HG03571 (cell line): ENCODE data around the gene EGFLAM.
A peak's percentile ranks its signal among the peaks of the same experiment; 100 is the strongest.

Source experiments
- ATAC-seq: cut with Tn5 transposase; IDR thresholded peaks from one replicate; pipeline ENCODE4 v1.9.1; 2021; ENCODE audit not compliant: unreplicated experiment

Gene EGFLAM

DNA sequence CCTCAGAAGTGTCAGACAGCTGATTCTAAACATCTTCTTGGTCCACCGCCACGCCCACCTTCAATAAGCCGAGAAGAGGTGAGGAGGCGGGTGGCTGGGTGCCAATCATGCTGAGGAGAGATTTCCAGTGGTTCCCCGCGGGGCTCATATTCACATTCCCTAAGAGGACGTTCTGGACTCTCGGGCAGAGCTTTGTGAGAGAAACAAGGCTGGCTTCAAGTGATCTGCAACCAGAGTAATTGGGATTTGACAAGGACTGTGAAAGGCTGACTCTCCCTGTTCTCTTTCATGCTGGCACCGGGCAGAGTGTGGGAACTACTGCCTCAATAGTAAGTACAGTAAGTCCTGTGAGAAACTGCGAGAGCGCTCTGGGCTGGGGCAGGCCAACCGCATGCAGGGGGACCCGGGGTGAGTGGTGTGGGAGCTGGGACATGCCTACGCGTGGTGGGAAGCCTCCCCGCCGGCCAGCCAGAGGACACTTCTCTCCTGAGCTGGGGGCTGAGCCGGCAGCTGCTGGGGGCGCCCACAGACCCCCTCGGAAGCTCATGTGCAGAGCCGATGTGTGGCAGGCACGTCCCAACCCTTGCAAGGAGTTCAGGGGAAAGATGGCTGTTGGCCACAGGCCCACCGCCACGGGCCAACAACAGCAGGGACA lies 187.1 kb downstream of the EGFLAM start:
- ATAC-seq, result no peak

DNA sequence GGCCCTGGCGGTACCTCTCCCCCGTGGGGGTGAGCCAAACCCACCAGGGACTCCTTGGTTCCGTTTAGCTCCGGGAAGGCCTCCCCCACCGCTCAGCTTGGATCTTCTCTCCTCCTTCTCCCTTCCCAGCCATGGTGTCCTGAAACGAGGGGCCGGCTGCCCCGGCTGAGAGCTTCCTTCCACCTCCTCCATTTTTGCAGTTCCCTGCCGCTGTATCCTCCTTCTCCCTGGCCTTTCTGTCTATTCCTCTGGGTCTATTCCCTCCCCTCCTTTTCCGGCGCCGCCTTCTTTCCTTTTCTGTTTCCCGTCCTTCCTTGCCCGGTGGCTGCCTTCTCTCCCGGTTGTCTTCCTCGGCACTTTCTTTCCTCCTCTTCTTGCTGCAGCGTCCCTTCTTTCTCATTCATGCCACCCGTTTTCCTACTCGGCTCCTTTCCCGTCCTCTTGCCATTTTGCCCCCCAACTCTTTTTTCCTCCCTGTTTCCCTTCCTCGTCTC lies 187.7 kb downstream of the EGFLAM start:
- ATAC-seq, result no peak

DNA sequence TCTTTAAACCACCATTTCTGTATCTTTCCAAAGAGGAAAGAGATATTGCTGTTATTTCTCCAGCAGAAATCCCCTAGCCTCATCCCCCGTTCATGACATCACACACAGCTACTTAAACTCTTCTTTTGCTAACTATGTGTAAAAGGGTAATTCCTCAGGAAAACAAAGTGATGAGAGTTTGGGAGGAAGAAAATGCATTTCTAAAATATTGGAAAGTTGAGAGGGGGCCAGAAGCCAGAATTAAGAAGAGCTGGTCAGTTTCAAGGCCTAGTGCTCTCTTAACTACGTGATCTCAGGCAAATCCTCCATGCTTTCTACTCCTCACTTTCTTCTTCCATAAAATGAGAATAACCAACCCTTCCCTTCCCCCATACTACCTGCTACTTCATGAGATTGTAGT lies 188.7 kb downstream of the EGFLAM start:
- ATAC-seq, result no peak

DNA sequence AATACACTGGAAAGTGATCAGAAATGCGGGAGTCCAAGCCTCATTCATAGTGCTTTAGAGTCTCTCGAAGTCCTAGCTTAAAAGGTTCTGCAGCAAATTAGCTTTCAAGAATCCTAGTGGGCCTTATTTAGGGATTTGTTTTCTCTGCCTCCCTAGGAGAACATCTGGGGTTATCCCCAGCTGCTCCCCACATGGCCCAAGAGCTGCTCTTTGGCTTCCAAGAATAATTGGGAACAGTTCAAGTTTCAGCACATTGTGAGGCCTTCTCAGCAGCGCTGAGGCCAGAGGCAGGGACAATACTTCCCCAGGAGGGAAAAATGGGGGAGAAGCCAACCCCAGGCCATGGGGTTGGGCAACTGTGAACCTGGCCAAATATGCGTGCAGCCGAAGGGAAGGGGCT lies 189.4 kb downstream of the EGFLAM start:
- ATAC-seq, result no peak

DNA sequence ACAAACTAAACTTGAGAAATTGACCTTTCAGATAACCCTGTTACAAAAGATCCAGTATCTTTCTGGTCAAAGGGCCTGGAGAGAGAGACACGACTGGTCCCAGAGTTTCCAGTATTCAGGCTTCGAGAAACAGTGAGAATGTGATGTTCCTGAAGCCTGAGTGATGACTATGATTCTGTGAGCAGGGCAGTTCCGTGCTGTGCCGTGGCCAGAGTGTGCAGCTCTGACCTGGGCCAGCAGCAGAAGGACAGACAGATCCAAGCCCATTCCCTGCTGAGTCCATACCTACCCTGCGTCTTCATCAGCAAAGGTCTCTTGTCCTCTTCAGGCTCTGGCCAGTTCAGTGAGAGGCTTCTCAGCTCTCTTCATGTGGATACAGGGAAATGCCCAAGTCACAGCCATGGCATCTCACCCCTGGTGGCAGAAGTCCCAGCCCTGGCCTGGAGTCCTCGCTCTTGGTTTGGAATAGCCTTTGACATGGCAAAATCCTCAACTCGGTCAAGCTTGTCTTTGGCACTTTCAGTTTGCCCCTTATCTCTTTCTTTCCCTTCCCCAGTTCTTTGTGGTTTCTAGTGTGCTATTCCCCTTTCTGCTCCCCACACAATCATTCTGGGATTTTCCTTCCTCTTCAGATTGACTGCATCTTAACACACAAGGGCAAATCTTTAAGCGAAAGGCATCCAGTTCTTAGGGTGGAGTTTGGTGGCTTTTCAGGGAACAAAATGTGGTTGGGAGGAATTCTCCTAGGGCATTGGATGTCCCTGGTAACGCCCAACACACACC lies 190.4 kb downstream of the EGFLAM start:
- ATAC-seq, result no peak

DNA sequence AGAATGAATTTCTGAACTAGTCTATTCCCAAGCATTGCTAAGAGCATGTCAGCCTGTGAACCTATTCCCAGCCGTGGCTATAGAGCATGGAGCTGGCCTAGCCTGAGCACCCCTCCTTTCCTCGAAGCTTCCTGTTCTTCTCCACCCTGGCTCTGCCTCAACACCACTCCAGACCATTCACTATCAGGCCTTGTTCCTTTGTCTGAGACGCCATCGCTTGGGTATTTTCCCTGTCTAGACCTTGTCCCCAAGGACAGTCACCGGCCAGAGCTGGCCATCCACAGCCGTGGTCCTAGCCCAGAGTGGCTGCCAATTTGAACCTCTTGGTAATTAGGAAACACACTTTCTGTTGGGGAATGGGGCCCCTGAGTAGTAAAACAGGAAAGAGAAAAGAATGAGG lies 192.3 kb downstream of the EGFLAM start:
- ATAC-seq, result no peak

DNA sequence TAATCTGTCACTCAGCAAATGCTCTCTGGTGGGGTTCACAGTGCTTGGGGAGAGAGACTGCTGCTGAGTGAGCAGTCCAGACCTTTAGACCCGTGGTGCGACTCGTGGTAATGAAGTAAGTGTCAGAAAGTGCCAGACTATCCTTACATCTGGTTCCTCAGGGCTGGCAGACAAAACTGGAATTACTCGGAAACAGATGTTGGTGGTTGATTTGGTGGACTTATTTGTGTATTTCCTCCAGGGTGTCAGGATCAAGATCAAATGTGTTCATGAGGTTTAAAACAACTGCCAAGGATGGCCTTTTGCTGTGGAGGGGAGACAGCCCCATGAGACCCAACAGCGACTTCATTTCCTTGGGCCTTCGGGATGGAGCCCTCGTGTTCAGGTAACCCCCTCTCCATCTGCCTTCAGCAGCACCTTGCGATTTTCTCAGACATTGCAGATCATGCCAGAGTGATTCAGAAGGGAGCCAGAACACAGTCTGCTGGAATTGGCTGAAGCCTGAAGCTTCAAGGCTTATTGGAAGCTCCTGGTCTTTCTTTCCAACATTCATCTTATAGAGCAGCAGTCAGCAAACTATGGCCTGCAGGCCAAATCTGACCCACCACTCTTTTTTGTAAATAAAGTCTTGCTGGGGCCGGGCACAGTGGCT lies 192.8 kb downstream of the EGFLAM start:
- ATAC-seq, result no peak

DNA sequence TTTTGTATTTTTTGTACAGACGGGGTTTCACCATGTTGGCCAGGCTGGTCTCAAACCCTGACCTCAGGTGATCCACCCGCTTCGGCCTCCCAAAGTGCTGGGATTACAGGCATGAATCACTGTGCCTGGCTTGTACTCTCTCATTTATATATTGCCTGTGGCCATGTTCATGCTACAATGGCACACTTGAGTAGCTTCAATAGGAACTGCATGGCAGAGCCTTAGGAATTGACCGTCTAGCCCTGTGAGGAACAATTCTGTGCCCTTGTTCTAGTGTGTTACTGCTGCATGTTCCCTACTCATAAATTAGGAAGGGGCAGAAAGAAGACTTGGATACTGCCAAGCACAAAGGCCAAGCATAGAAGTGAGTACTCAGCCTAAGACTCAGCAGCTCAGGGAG lies 193.8 kb downstream of the EGFLAM start:
- no peak for ATAC-seq

DNA sequence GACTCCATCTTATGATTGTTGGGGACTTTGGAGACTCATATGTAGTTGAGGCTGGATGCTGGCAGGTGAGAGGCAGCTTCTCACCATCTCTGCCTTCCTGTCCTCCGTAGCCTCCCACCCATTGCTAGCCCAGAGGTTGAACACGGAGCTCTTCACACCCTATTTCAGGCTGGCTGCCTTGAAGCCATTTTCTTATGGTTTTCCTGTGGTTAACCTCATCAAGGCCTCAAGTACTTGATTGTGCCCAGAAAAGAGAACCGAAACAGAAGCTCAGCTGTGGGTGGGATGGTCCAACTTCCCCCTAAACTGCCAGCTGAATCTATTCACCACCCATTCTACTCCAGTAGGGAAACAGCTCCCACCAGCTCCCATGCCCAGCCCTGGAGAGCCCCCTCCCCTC lies 195.1 kb downstream of the EGFLAM start:
- ATAC-seq, result peak; percentile 97

DNA sequence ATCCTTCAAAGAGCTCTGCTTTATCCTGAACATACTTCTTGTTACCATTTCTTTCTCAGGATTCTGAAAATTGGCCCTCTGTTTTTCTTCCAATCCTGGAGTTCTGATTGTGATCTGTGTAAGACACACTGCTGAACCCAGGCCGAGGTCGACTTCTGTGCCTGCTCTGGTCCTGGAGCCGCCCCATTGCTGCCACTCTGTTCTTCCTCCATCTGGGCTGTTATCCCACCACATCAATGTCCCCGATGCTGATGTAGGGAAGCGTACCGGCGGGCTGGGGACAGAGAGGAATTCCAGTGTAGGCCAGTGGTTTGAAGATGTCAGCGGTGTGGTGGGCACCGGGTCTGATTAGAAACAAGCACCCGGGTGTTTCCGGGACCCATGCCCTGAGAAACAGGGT lies 195.6 kb downstream of the EGFLAM start:
- no peak for ATAC-seq

DNA sequence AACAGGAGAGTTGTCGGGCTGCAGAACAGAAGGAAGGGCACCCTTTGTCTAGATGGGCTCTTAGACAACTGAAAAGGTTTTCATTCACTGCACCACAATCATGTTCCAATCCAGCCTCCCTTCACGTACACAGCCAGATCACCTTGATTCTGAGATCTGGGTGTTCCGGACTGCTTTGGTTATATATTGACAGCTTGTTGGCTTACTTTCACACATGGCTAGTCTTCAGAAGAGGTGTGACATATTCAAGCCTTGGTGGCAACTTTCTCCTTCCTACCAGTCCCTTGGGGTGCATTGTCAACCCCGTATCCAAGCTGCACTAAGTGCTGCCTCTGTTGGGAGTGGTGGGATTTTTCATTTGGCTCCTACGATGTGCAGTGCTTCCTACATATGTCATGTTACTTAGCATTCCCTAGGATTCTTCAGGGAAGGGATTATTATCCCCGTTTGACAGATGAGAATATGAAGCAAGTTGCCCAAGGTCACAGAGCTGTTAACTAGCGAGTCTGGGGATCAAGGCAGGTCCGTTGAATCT lies 197.5 kb downstream of the EGFLAM start:
- peak; percentile 71 for ATAC-seq

DNA sequence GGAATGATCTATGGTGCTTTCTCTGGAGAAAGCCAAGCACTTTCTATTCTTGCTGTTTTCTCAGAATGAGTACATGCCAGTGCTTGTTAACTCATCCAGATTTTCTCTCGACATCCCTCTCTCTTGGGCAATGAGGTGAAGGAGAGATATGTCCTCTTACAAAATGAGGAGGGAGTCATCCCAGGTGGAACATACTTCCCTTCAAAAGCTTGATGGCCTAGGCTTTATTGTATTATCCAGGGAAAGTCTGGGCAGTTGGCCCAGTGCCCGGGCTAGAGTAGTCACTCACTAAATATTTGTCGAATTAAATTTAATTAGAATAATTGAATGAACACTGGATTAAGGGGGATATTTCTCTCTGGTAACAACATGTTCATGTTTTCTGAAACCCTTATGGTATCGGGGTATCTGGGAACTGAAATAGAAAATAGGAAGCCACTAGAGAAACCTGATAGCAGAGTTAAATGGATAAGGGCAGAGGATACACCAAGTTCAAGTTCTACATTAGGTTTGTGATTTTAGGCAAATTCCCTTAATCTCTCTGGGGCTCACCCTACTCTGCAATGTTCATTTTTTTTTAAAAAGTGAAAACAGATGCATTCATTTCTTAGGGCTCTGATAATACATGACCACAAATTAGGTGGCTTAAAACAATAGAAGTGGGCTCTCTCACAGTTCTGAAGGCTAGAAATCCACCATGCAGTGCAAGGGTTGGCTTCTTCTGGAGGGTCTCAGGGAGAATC lies 198.5 kb downstream of the EGFLAM start:
- ATAC-seq, result no peak

DNA sequence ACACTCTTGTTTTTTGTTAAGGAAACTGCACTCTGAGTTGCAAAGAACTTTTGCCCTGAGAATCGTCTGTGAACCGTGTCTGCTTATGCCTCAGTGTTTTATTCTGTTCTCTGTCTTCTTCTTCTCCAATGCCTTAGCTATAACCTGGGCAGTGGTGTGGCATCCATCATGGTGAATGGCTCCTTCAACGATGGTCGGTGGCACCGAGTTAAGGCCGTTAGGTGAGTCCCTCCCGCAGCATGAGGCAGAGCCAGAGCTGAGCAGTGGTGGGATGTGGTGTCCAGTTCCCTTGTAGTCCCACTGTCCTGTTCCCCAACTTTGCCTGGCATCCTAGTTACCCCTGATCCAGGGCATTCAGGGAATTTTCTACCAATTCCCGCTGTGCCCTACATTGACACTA lies 199.8 kb downstream of the EGFLAM start:
- ATAC-seq, result no peak

DNA sequence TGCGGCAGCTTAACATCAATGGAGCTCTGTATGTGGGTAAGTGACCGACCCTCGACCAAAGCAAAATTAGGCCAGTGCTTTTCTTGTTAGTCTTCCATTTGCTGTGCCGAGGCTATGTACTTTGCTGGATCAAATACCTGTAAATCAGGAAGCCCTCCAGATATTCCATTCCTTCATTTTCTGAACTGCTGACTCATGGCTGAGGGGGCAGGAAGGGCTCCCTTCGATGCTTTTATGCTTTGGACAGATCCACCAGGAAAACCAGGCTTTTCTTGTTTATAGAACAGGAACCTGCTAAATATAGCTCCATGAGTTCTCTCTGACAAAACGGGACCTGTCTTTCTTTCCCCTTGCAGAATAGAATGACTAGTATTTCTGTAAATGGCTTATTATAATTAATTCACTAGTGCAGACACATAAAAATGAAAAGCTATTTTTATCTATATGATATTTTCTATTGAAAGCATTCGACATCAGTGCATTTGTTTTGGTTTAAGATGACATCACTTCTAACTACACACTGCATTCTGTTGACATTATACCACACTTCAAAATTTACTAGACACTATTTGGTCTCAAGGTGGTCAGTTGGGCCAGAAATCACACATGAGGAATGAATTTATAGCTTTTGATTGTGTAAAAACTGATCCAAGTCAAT lies 204.7 kb downstream of the EGFLAM start:
- ATAC-seq, result no peak

DNA sequence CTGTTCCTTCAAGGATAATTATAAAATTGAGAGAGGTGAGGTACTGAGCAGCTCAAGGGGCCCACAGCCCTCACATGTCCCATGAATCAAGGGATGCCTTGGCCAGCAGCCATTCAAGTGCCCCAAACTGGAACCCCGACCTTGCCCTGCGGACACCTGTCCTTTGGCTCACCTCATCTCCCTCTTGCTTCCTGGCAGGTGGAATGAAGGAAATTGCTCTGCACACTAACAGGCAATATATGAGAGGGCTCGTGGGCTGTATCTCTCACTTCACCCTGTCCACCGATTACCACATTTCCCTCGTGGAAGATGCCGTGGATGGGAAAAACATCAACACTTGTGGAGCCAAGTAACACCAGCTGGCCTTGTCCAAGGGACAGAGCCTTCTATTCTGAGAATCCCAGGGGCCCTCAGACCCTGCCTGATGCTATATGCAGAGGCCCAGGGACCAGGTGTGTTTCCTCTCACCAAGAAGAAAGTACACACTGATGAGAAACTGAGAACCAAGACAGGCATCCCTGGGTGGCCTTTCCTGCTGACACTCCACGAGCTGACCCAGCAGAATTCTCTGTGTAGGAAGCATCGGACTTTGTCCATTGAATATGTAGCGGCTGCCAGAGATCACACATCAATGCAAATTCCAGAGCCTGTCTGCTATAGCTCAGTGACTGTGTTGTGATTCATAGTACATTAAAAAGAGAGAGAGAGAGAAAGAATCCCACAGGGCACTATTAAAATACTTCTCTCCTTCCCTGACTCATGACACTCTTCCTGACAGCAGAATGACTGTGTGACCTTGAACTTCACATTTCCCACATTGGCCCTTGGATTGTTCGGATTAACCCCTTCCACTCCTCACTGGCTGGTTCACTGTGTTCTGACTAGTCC lies 205.5 kb downstream of the EGFLAM start:
- ATAC-seq, result no peak

DNA sequence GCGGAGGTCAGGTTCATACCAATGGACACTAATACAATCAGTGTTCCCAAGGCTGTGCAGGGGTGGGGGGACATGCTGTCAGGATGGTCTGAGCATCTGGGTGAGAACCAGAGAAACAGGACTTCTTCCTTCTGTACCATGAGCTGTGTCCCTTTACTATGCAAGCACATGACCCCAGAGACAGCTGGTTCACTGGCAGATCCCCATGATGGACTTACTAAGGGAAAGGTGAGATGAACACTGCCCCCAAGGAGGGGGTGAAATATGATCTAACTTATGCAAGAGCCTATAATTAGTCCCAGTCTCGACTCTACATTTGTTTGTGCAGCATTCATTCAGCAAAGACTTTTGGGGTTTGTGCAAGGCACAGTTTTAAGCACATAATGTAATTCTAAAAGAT lies 206.7 kb downstream of the EGFLAM start:
- no peak for ATAC-seq

DNA sequence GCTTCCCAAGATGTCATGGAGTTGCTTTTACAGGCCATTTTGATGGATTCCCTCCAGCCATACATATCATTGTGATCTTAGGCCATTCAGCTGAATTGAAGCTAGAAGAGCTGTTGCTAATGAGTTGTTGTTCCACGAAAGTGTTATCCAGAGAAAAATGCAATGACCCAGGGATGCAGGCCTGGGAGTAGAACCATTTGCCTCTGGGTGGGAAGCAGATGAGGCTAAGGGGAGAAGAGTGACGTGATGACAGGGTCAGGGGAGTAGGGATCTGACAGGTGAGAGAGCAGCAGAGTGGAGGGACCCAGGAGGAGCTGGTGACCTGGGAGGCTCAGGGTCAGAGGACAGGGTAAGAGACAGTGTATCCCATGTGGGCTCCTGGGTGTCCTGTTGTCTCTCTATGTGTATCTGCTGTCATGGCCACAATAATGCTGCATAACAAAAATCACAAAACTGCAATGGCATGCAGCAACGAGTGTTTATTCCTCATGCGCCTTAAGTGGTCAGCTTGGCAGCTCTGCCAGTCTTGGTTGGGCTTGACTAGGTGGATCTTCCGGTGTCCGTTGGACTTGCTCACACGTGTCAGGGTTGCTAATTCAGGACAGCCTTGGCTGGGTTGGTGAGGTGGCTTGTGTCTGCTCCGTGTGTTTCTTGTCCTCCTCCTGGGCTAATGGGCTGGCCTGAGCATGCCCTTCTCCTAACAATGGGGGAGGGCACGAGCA lies 207.5 kb downstream of the EGFLAM start:
- no peak for ATAC-seq

DNA sequence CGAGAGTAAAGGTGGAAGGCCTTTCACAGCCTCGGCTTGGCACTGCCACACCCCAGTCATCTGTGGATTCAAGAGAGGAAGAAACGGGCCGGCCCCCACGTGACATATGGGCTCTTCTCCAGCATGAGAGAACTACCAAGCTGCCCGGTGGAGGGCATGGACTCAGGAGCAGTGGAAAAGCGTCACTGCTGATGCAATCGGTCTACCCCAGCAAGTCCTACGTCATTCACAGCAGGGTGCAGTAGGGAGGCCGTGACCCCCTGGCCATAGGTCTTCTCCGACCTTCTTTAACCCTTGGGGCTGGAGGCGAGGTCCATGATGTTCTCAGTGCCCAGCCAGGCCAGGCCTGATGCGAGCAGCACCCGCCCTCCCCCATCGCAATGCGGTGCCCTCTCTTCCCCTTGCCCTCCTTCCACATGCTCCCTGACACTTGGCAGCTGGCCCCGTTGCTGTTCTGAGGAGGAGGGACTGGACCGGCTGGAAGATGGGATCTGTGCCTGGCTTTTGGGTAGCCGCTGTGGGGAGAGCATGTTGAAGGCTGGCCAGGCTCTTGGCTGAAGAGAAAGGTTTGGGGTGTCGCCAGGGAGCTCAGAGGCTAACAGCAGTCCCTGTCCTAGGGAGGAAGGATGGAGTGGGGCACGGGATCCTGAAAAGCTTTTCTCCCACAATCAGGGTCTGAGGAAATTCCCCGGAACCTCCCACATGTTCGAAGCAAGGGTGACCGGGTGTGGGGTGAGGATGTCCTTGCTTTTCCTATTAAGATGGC lies 208.2 kb downstream of the EGFLAM start:
- no peak for ATAC-seq
